ENCODE results near the gene PRDX1. TPM values are rescaled to one million over a fixed set of nuclear protein-coding genes. Genes with fewer than 3 reads are reported as not detected.

PRDX1 gene
- total RNA-seq = 351 TPM

- DNase-seq (ENCODE audit: low spot score) = peak; percentile 99
Observed at GRCh38 chr1:45521413-45522323, at the start of gene PRDX1. Gene PRDX1 (minus strand): TSS chr1:45521884. CDS start chr1:45519043, 2,841 bp downstream.

- DNase-seq (ENCODE audit: low spot score) = no peak
Observed at GRCh38 chr1:45570631-45571030, 48.9 kb upstream of the PRDX1 start.

GRCh38 chr1:45569962-45570581, 48.4 kb upstream of the PRDX1 start:
- peak; percentile 81 for DNase-seq (ENCODE audit: low spot score)

GRCh38 chr1:45569571-45569961, 47.9 kb upstream of the PRDX1 start:
- DNase-seq (ENCODE audit: low spot score) = no peak

- peak; percentile 56 for DNase-seq (ENCODE audit: low spot score)
Observed at GRCh38 chr1:45568421-45568820, 46.7 kb upstream of the PRDX1 start.

GRCh38 chr1:45567911-45568310, 46.2 kb upstream of the PRDX1 start:
- no peak for DNase-seq (ENCODE audit: low spot score)

GRCh38 chr1:45566722-45567121, 45.0 kb upstream of the PRDX1 start:
- DNase-seq (ENCODE audit: low spot score) = peak; percentile 55

- DNase-seq (ENCODE audit: low spot score) = no peak
Observed at GRCh38 chr1:45563843-45564242, 42.2 kb upstream of the PRDX1 start.

GRCh38 chr1:45557422-45557944, 35.8 kb upstream of the PRDX1 start:
- no peak for DNase-seq (ENCODE audit: low spot score)

GRCh38 chr1:45554198-45554597, 32.5 kb upstream of the PRDX1 start:
- DNase-seq (ENCODE audit: low spot score) = no peak

- DNase-seq (ENCODE audit: low spot score) = peak; percentile 59
Observed at GRCh38 chr1:45552331-45552730, 30.6 kb upstream of the PRDX1 start.

GRCh38 chr1:45551684-45552083, 30.0 kb upstream of the PRDX1 start:
- no peak for DNase-seq (ENCODE audit: low spot score)

GRCh38 chr1:45550401-45551351, 29.0 kb upstream of the PRDX1 start, which contains the start of gene AKR1A1:
Gene AKR1A1 (plus strand): TSS chr1:45550826. CDS start chr1:45561795, 10,969 bp downstream.
- peak; percentile 90 for DNase-seq (ENCODE audit: low spot score)

- DNase-seq (ENCODE audit: low spot score) = no peak
Observed at GRCh38 chr1:45545553-45546310, 24.0 kb upstream of the PRDX1 start.

- no peak for DNase-seq (ENCODE audit: low spot score)
Observed at GRCh38 chr1:45545019-45545493, 23.4 kb upstream of the PRDX1 start.

- no peak for DNase-seq (ENCODE audit: low spot score)
Observed at GRCh38 chr1:45544530-45544929, 22.8 kb upstream of the PRDX1 start.

GRCh38 chr1:45543581-45544417, 22.1 kb upstream of the PRDX1 start:
- DNase-seq (ENCODE audit: low spot score) = peak; percentile 64

GRCh38 chr1:45542591-45542990, 20.9 kb upstream of the PRDX1 start:
- DNase-seq (ENCODE audit: low spot score) = no peak

- no peak for DNase-seq (ENCODE audit: low spot score)
Observed at GRCh38 chr1:45541193-45541592, 19.5 kb upstream of the PRDX1 start.

GRCh38 chr1:45536886-45537285, 15.2 kb upstream of the PRDX1 start:
- no peak for DNase-seq (ENCODE audit: low spot score)

All from ureter (tissue), 1 donor.